Measurements from ENCODE around the gene IL1RAP.

- no peak for TF ChIP-seq POLR2A (IDR thresholded peaks at IDR 0.05; ENCODE audit: low read depth, low read length)
- TF ChIP-seq MAX (IDR thresholded peaks at IDR 0.05; ENCODE audit: insufficient read depth, insufficient read length): no peak
- TF ChIP-seq CTCF (IDR thresholded peaks at IDR 0.05; ENCODE audit: extremely low read depth in 1 of 2, insufficient read depth in 1 of 2, low read depth in 1 of 2, low read length in 2 of 2): no peak
- peak; percentile 51 for TF ChIP-seq POLR2AphosphoS5 (IDR thresholded peaks at IDR 0.05; ENCODE audit: insufficient read depth, low read depth, low read length)
- TF ChIP-seq FOS (IDR thresholded peaks at IDR 0.05; ENCODE audit: borderline replicate concordance, insufficient read depth, low read length): no peak
Measured at GRCh38 chr3:190485830-190486532, 27.9 kb upstream of the IL1RAP start.

Data from endothelial cell of umbilical vein (primary cell).